Cortex of kidney (tissue), 1 donor: ENCODE results near the gene GDNF.

Experiments
- DNase-seq: peaks from one replicate; lab custom pipeline; 2025; lab: John Stamatoyannopoulos, UW

GDNF gene

GRCh38 chr5:37777432-37778130, 62.3 kb downstream of the GDNF start:
- no peak for DNase-seq

- DNase-seq = no peak
Measured at GRCh38 chr5:37776826-37777225, 63.0 kb downstream of the GDNF start.

- no peak for DNase-seq
Measured at GRCh38 chr5:37774912-37775483, 64.8 kb downstream of the GDNF start.

GRCh38 chr5:37773809-37774208, 66.0 kb downstream of the GDNF start:
- DNase-seq = no peak

GRCh38 chr5:37772255-37772654, 67.6 kb downstream of the GDNF start:
- DNase-seq = no peak

- no peak for DNase-seq
Measured at GRCh38 chr5:37771731-37772130, 68.1 kb downstream of the GDNF start.

- no peak for DNase-seq
Measured at GRCh38 chr5:37771203-37771611, 68.6 kb downstream of the GDNF start.

- DNase-seq = no peak
Measured at GRCh38 chr5:37770786-37771185, 69.1 kb downstream of the GDNF start.

GRCh38 chr5:37769840-37770239, 70.0 kb downstream of the GDNF start:
- no peak for DNase-seq

- DNase-seq = no peak
Measured at GRCh38 chr5:37769108-37769507, 70.7 kb downstream of the GDNF start.

GRCh38 chr5:37768371-37768770, 71.5 kb downstream of the GDNF start:
- no peak for DNase-seq

- DNase-seq = no peak
Measured at GRCh38 chr5:37767961-37768360, 71.9 kb downstream of the GDNF start.

GRCh38 chr5:37767251-37767650, 72.6 kb downstream of the GDNF start:
- DNase-seq = no peak
